Heart left ventricle (tissue), 16 donors: ENCODE data around the gene KRTAP10-4. TPM values are rescaled to one million over a fixed set of nuclear protein-coding genes. Genes with fewer than 3 reads are reported as not detected.

Source experiments
- ATAC-seq, 4 donors: fragments of 200-7000 bp; cut with Tn5 transposase; one replicate each; pipeline ENCODE4 v1.9.1; 2020 to 2022; ENCODE audit warnings: moderate library complexity in 4 of 4, mild to moderate bottlenecking in 3 of 4, moderate number of reproducible peaks in 1 of 4
- DNase-seq, 5 donors: peaks; one replicate each; pipeline ENCODE4 v3.0.0-alpha.2; 2020
- H3K27ac ChIP-seq, 12 donors: fragments of 200-600 bp; sonication (generic) in 4 of 12; one replicate each; pipeline versions ENCODE4 v1.5.0 to v1.8.0; 2016 to 2022; ENCODE audit warnings: mild to moderate bottlenecking in 2 of 12
- H3K27me3 ChIP-seq, 9 donors: fragments of 200-600 bp; sonication (generic) in 2 of 9; one replicate each; pipeline versions ENCODE4 v1.5.1 to v1.8.0; 2016 to 2022; ENCODE audit warnings: mild to moderate bottlenecking in 3 of 9
- H3K36me3 ChIP-seq, 9 donors: fragments of 200-600 bp; sonication (generic) in 2 of 9; one replicate each; pipeline versions ENCODE4 v1.5.0 to v1.8.0; 2018 to 2022; ENCODE audit warnings: mild to moderate bottlenecking in 2 of 9
- H3K4me1 ChIP-seq, 12 donors: fragments of 200-600 bp; sonication (generic) in 4 of 12; one replicate each; pipeline versions ENCODE4 v1.5.0 to v1.8.0; 2016 to 2022; ENCODE audit warnings: mild to moderate bottlenecking in 3 of 12
- H3K4me3 ChIP-seq, 12 donors: fragments of 200-600 bp; sonication (generic) in 4 of 12; one replicate each; pipeline versions ENCODE4 v1.5.0 to v1.8.0; 2017 to 2022; ENCODE audit warnings: mild to moderate bottlenecking in 9 of 12, moderate library complexity in 4 of 12
- H3K9me3 ChIP-seq, 12 donors: fragments of 200-600 bp; sonication (generic) in 4 of 12; one replicate each; pipeline versions ENCODE4 v1.5.0 to v1.8.0; 2016 to 2022; ENCODE audit warnings: mild to moderate bottlenecking in 1 of 12
- CTCF ChIP-seq, 12 donors: fragments of 200-600 bp; sonication (generic) in 4 of 12; IDR thresholded peaks; one replicate each; pipeline versions ENCODE4 v1.5.0 to v1.8.0; 2018 to 2022; ENCODE audit warnings: antibody characterized with exemption in 12 of 12, mild to moderate bottlenecking in 5 of 12
- POLR2A ChIP-seq, 2 donors: fragments of 450-650 bp; IDR thresholded peaks; one replicate each; pipeline ENCODE4 v1.6.1; 2017; ENCODE audit warnings: antibody characterized with exemption in 2 of 2, mild to moderate bottlenecking in 2 of 2, moderate library complexity in 2 of 2
- WGBS, 4 donors: extraction: QIAGEN DNeasy Blood & Tissue Kit in 2 of 4; methylation state at CpG; one replicate each; pipeline versions ENCODE4 v1.1.5 to v1.1.7; 2013 to 2018; 5-methylcytosine and 5-hydroxymethylcytosine counted together
- intact Hi-C, 10 donors: fragments of 100-400 bp; cut with DNase I; formaldehyde crosslinking; loops; one replicate each; pipeline versions ENCODE4 v1.11.1 to v1.14.2; 2022
- polyA plus RNA-seq, 2 donors: library from polyadenylated mRNA; stranded (reverse); fragments of 200-250 nt; gene quantifications; one replicate each; pipeline ENCODE4 v1.2.3, GENCODE V29; 2013
- total RNA-seq, 9 donors: library from RNA; depleted of rRNA in 2 of 9; stranded (reverse); fragments of >200 nt in 2 of 9; fragmentation: NEBNext Ultra II Directional in 3 of 9; extraction: Animal tissue kit (Norgen Biotek cat#: 25700) in 3 of 9; gene quantifications; one replicate each; pipeline versions ENCODE4 v1.1.0 to v1.2.4, GENCODE V29; 2016 to 2023
- donor health status: ischemic (EF 13 %, LVEDD 7.1; RV severe dilation, severe dysfunction).
- donor health status: healthy with polysubstance abuse.
- donor health status: DM: no; HTN: yes; CAD: no.
- donor health status: DM: no; HTN: no; CAD: no.
- donor health status: ischemic (EF 25% LVEDD 6.9; RV normal size, moderate dysfunction).
- donor health status: ischemic (EF 25% LVEDD 5.7; RV mildly dilated, moderate dysfunction).
- donor health status: healthy.
- donor health status: DM: yes; HTN: yes; CAD: no.
- donor health status: ischemic (EF 35%, LVEDD 5.7; RV mildly dilated, moderate dysfunction).
- donor health status: nonischemic (EF 11% LVEDD 7.7; RV severe dilation, severe dysfunction).
- donor health status: DM: yes; HTN: yes; CAD: no.
- donor health status: PGD.
- donor health status: ischemic (EF 29% LVEDD 5.4; RV normal size, mild dysfunction).
- donor health status: nonischemic (EF 23%, LVEDD 6.1; RV moderate dilation, normal function).

The KRTAP10-4 gene
- total and polyA plus RNA-seq, 11 donors: not detected

GRCh38 chr21:44574457-44575306, 1.2 kb downstream of the KRTAP10-4 start:
- WGBS, 4 donors: 38 to 47% (median 42%) methylated on average over 18 to 21 of the region's 21 CpGs

GRCh38 chr21:44575307-44576024, 1.9 kb downstream of the KRTAP10-4 start:
- Histone ChIP-seq H3K4me1 (no peaks in the 10 kb centered on the region), H3K36me3 (no peaks in the 10 kb centered on the region), H3K4me3 (no peak overlapping the region), H3K27me3 (peaks cover 0 to 17% (median 0%) of the 10 kb centered on the region in 9 donors), H3K9me3 (peaks cover 0 to 36% (median 9%) of the 10 kb centered on the region in 12 donors), H3K27ac (no peak overlapping the region)
- DNase-seq (no peak), ATAC-seq (no peak)
- WGBS, 4 donors: 83 to 87% (median 86%) methylated on average over 17 to 20 of the region's 20 CpGs
- TF ChIP-seq CTCF (IDR thresholded peaks at IDR 0.05) (no peak), POLR2A (IDR thresholded peaks at IDR 0.05) (no peak)
- intact Hi-C loops: no loop called here

More at GRCh38 chr21:44574457-44575306, 1.2 kb downstream of the KRTAP10-4 start:
- no peak for ATAC-seq
- peaks cover 0 to 17% (median 0%) of the 10 kb centered on the region in 9 donors for H3K27me3 ChIP-seq
- no peak for DNase-seq
- H3K36me3 ChIP-seq: no peaks in the 10 kb centered on the region
- H3K4me1 ChIP-seq: no peaks in the 10 kb centered on the region
- H3K27ac ChIP-seq: no peak overlapping the region
- peaks cover 0 to 37% (median 9%) of the 10 kb centered on the region in 12 donors for H3K9me3 ChIP-seq
- TF ChIP-seq CTCF (IDR thresholded peaks at IDR 0.05): no peak
- no peak for TF ChIP-seq POLR2A (IDR thresholded peaks at IDR 0.05)
- intact Hi-C loops: no loop called here
- no peak overlapping the region for H3K4me3 ChIP-seq

GRCh38 chr21:44576025-44576420, 2.5 kb downstream of the KRTAP10-4 start:
- no peaks in the 10 kb centered on the region for H3K4me1 ChIP-seq
- H3K9me3 ChIP-seq: peaks cover 0 to 36% (median 12%) of the 10 kb centered on the region in 12 donors
- peaks cover 0 to 17% (median 0%) of the 10 kb centered on the region in 9 donors for H3K27me3 ChIP-seq
- no peak overlapping the region for H3K4me3 ChIP-seq
- H3K27ac ChIP-seq: no peak overlapping the region
- DNase-seq: no peak
- no peaks in the 10 kb centered on the region for H3K36me3 ChIP-seq
- TF ChIP-seq CTCF (IDR thresholded peaks at IDR 0.05) (no peak), POLR2A (IDR thresholded peaks at IDR 0.05) (no peak)
- no peak for ATAC-seq
- 84 to 88% (median 88%) methylated on average over 10 of the region's 10 CpGs for WGBS, 4 donors
- intact Hi-C loops: no loop called here
